ENCODE data around the gene CREB3L4. TPM values are rescaled to one million over a fixed set of nuclear protein-coding genes. Genes with fewer than 3 reads are reported as not detected.

Gene CREB3L4
- total and polyA plus RNA-seq, 2 of the 4 experiments (the other 2 are of a cell fraction), result 6.5 to 9.8 TPM

DNA sequence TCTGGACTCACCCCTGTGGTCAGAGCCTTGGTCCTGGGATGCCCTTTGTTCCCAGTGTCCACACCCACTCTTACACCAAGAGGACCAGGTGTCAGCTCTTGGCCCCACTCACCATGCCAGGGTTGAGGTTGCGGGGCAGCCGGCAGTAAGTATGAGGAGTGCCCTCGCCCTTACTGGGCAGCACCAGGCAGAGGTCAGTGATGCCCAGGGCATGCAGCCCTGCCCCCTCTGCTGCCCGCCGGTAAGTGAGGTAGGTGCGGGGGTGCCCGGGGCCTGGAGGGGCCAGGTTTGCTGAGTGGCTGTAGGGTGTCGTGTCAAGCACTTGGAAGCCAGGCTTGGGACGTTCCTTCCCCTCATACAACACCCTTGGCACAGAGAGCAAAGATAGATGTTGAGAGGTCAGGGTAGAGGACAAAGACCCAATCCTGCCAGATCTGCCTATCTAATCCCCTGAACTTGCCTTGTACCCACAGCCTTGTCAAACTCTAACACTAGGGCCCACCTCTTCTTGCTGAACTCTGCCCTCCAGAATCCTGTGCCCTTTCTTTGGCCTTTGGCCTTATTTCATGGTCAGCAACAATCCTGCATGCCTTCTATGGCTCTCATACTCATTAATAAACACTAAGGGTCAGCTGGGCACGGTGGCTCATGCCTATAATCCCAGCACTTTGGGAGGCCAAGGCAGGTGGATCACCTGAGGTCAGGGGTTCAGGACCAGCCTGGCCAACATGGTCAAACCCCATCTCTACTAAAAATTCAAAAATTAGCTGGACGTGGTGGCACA lies 24.7 kb upstream of the CREB3L4 start:
- H3K4me2 ChIP-seq (ENCODE audit: low read depth, low read length), result no peak overlapping the region
- H2BK20ac ChIP-seq (ENCODE audit: low read depth, low read length), result no peak overlapping the region
- H3K4me3 ChIP-seq (ENCODE audit: insufficient read depth, low read depth, low read length), result no peak overlapping the region
- H3K9me3 ChIP-seq (ENCODE audit: control insufficient read depth, insufficient read depth, low read length), result no peaks in the 10 kb centered on the region
- no peak overlapping the region for H3K23ac ChIP-seq (ENCODE audit: low read depth, low read length)
- no peak overlapping the region for H2BK5ac ChIP-seq (ENCODE audit: low read depth, low read length, poor library complexity, severe bottlenecking)
- dilution Hi-C loops (cut with HindIII; ENCODE audit: low sequenced_read_pairs, unreplicated experiment) (no loop called here), in situ Hi-C loops (cut with MboI; ENCODE audit: low sequenced_read_pairs) (no loop called here), intact Hi-C loops (cut with micrococcal nuclease) (no loop called here)
- no peaks in the 10 kb centered on the region for H3K27me3 ChIP-seq (ENCODE audit: control insufficient read depth, insufficient read depth, low read length)
- H3K9ac ChIP-seq (ENCODE audit: low read depth, low read length), result no peak overlapping the region
- no peak overlapping the region for H3K4ac ChIP-seq (ENCODE audit: low read depth, low read length)
- H2AK5ac ChIP-seq (ENCODE audit: low read depth, low read length), result no peak overlapping the region
- BruUV-seq (replicated peaks), result no TSS peak
- no peak overlapping the region for H3K14ac ChIP-seq (replicated peaks; ENCODE audit: low read depth, low read length)
- H3K27ac ChIP-seq (ENCODE audit: insufficient read depth, low read length), result no peak overlapping the region
- no peak for TF ChIP-seq NFE2L2 (IDR thresholded peaks at IDR 0.05; ENCODE audit: low read depth, low read length)
- TF ChIP-seq, protein P1, sequence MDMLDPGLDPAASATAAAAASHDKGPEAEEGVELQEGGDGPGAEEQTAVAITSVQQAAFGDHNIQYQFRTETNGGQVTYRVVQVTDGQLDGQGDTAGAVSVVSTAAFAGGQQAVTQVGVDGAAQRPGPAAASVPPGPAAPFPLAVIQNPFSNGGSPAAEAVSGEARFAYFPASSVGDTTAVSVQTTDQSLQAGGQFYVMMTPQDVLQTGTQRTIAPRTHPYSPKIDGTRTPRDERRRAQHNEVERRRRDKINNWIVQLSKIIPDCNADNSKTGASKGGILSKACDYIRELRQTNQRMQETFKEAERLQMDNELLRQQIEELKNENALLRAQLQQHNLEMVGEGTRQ (IDR thresholded peaks at IDR 0.05; ENCODE audit: low read depth, low read length), result no peak
- ChIA-PET POLR2A (ENCODE audit: unreplicated experiment) (no interaction called here), CTCF (interaction anchor here (1.0 kb wide), 1 partner anchor 43 kb away, joined by 3 read pairs; the partner anchor contains the start of gene RAB13)
- peaks cover 45% of the 10 kb centered on the region for H3K36me3 ChIP-seq (ENCODE audit: control insufficient read depth, insufficient read depth, low read length)
- DNase-seq (no peak), ATAC-seq (ENCODE audit: low read depth) (no peak)
- H2AK9ac ChIP-seq (replicated peaks; ENCODE audit: low read depth, low read length, poor library complexity), result no peak overlapping the region
- no peak overlapping the region for H4K8ac ChIP-seq (ENCODE audit: low read depth in 2 of 2, low read length in 2 of 2)
- peaks cover 15 to 54% of the 10 kb centered on the region in 2 experiments for H3K79me1 ChIP-seq (ENCODE audit: low read depth in 1 of 2, low read length in 2 of 2)
- 100% methylated on average over 1 of the region's 11 CpGs; no CpG with 5 or more reads in 1 of the 2 experiments for WGBS, 2 experiments (ENCODE audit: extremely low coverage in 2 of 2, insufficient read length in 1 of 2)
- H4K5ac ChIP-seq (ENCODE audit: low read depth, low read length), result no peak overlapping the region
- no peak overlapping the region for H3K18ac ChIP-seq (ENCODE audit: low read depth, low read length)
- H4K20me1 ChIP-seq (ENCODE audit: insufficient read depth, low read length), result peaks cover 11% of the 10 kb centered on the region
- no peak overlapping the region for H2AFZ ChIP-seq (replicated peaks; ENCODE audit: low read length, poor library complexity)
- no peak overlapping the region for H4K91ac ChIP-seq (ENCODE audit: insufficient read depth, low read depth, low read length)
- H3K4me1 ChIP-seq (ENCODE audit: control insufficient read depth, insufficient read depth, low read length), result peaks cover 9% of the 10 kb centered on the region
- no peak overlapping the region for H3K56ac ChIP-seq (ENCODE audit: extremely low read depth, insufficient read depth, low read length)
- no peak overlapping the region for H2BK120ac ChIP-seq (ENCODE audit: low read depth, low read length)
- peaks cover 21% of the 10 kb centered on the region; the same call in 1 of the 2 replicates for H3K9me1 ChIP-seq (ENCODE audit: insufficient read depth, low read length)
- H2BK15ac ChIP-seq (ENCODE audit: low read depth, low read length), result no peak overlapping the region
